ENCODE measurements around the gene ANO1. TPM values are rescaled to one million over a fixed set of nuclear protein-coding genes. Genes with fewer than 3 reads are reported as not detected.

ANO1 gene
- not detected in 2 replicates for total RNA-seq
- total RNA-seq (2013), result 0.16 TPM
- polyA plus RNA-seq, result not detected in 2 replicates
- not detected in 2 replicates for polyA minus RNA-seq

DNA sequence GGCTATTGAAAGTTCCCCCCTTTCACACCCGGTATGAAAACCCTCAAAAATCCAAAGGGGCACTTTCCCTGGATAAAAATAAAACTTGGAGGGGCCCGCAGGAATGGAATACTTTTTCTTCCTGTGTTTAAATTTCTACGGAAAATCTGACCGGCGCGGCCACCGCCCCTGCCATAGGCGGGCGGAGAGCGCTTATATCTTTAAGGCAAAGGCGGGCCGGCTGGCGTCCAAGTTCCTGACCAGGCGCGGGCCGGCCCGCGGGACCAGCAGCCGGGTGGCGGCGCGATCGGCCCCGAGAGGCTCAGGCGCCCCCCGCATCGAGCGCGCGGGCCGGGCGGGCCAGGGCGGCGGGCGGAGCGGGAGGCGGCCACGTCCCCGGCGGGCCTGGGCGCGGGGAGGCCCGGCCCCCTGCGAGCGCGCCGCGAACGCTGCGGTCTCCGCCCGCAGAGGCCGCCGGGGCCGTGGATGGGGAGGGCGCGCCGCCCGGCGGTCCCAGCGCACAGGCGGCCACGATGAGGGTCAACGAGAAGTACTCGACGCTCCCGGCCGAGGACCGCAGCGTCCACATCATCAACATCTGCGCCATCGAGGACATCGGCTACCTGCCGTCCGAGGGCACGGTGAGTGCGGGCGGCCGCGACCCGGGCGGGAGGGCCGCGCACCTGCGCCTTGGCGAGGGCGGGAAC, at the start of gene ANO1:
TSS of gene ANO1 (plus strand) at position 223 of the 686 bp plus-strand sequence. CDS start at position 513, 290 bp downstream.
- H3K4me3 Mint-ChIP-seq, result no peak within 1 kb of the TSS
- CTCF ChIA-PET, result no interaction called here
- WGBS (ENCODE audit: insufficient coverage), result 6% methylated on average over 87 of the region's 87 CpGs

More for the DNA sequence above, at the start of gene ANO1:
- Histone ChIP-seq H3K4me1 (ENCODE audit: control insufficient read depth in 2 of 2, insufficient read depth in 2 of 2, low read length in 2 of 2) (no peaks in the 10 kb centered on the region), H3K9me3 (ENCODE audit: control extremely low read depth in 1 of 3, control insufficient read depth in 2 of 3, insufficient read depth in 1 of 3, low read length in 2 of 3) (no peaks in the 10 kb centered on the region), H3K27ac (ENCODE audit: low read length in 2 of 2) (no peak within 1 kb of the TSS), H3K79me2 (ENCODE audit: control insufficient read depth, insufficient read depth, low read length) (no peaks in the 10 kb centered on the region), H3K4me2 (replicated peaks; ENCODE audit: low read depth, low read length, poor library complexity, severe bottlenecking) (no peak within 1 kb of the TSS), H4K20me1 (ENCODE audit: control insufficient read depth, insufficient read depth, low read length, poor library complexity, severe bottlenecking) (no peaks in the 10 kb centered on the region), H3K36me3 (replicated peaks in 1 of 2; ENCODE audit: control extremely low read depth in 1 of 2, control insufficient read depth in 1 of 2, extremely low read depth in 1 of 2, insufficient read depth in 2 of 2, low read length in 1 of 2) (no peaks in the 10 kb centered on the region), H3K4me3 (ENCODE audit: control extremely low read depth in 1 of 5, extremely low read depth in 1 of 5, insufficient read depth in 1 of 5, low read depth in 2 of 5, low read length in 4 of 5) (no peak within 1 kb of the TSS), H3K27me3 (replicated peaks in 1 of 4; ENCODE audit: control extremely low read depth in 1 of 4, control insufficient read depth in 3 of 4, insufficient read depth in 4 of 4, low read length in 3 of 4) (peaks cover 0 to 38% (median 6%) of the 10 kb centered on the region in 4 experiments), H2AFZ (ENCODE audit: insufficient read depth, low read depth, low read length, poor library complexity, severe bottlenecking) (no peak within 1 kb of the TSS), H3K9ac (ENCODE audit: low read length) (no peak within 1 kb of the TSS)
- TF ChIP-seq, protein P1, sequence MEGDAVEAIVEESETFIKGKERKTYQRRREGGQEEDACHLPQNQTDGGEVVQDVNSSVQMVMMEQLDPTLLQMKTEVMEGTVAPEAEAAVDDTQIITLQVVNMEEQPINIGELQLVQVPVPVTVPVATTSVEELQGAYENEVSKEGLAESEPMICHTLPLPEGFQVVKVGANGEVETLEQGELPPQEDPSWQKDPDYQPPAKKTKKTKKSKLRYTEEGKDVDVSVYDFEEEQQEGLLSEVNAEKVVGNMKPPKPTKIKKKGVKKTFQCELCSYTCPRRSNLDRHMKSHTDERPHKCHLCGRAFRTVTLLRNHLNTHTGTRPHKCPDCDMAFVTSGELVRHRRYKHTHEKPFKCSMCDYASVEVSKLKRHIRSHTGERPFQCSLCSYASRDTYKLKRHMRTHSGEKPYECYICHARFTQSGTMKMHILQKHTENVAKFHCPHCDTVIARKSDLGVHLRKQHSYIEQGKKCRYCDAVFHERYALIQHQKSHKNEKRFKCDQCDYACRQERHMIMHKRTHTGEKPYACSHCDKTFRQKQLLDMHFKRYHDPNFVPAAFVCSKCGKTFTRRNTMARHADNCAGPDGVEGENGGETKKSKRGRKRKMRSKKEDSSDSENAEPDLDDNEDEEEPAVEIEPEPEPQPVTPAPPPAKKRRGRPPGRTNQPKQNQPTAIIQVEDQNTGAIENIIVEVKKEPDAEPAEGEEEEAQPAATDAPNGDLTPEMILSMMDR (IDR thresholded peaks at IDR 0.05), result no peak
- TF ChIP-seq EZH2 (IDR thresholded peaks at IDR 0.05; ENCODE audit: borderline replicate concordance, insufficient read depth, low read depth, low read length, poor library complexity, severe bottlenecking), result no peak
- POLR2A ChIA-PET, result no interaction called here
- Mint-ChIP-seq H3K9me3 (ENCODE audit: insufficient read depth) (no peaks in the 10 kb centered on the region), H3K27ac (no peak within 1 kb of the TSS), H3K27me3 (peaks cover 61% of the 10 kb centered on the region), H3K4me1 (peaks cover 2% of the 10 kb centered on the region)
- intact Hi-C loops (cut with micrococcal nuclease), result no loop called here
- DNase-seq (no peak), ATAC-seq (ENCODE audit: low read depth) (no peak)

All from B cell (primary cell).